K562 (cell line): Measurements from ENCODE around the gene NRN1L. TPM values are rescaled to one million over a fixed set of nuclear protein-coding genes. Genes with fewer than 3 reads are reported as not detected.

Experiments used
- ASH1L ChIP-seq: fragments of 450-650 bp; IDR thresholded peaks from 2 replicates; pipeline ENCODE4 v1.6.1; 2018; ENCODE audit warnings: borderline replicate concordance, mild to moderate bottlenecking, low read depth; ENCODE audit not compliant: partially characterized antibody
- CC2D1A ChIP-seq: fragments of 450-650 bp; IDR thresholded peaks from 2 replicates; pipeline ENCODE4 v1.6.1; 2017; ENCODE audit warnings: mild to moderate bottlenecking
- CREM ChIP-seq: IDR thresholded peaks from 2 replicates; pipeline ENCODE4 v1.6.1; 2014; ENCODE audit warnings: antibody characterized with exemption, low read depth
- GTF2E2 ChIP-seq: fragments of 200-800 bp; sonication (Bioruptor generic); IDR thresholded peaks from 2 replicates; pipeline ENCODE4 v1.6.1; 2016; ENCODE audit warnings: missing genetic modification characterization, missing compliant biosample characterization
- LEF1 ChIP-seq: fragments of 450-650 bp; IDR thresholded peaks from 2 replicates; pipeline ENCODE4 v1.6.1; 2016; ENCODE audit warnings: mild to moderate bottlenecking
- MTA3 ChIP-seq: fragments of 450-650 bp; formaldehyde crosslinking; IDR thresholded peaks from 2 replicates; pipeline ENCODE4 v1.6.1; 2017; ENCODE audit warnings: mild to moderate bottlenecking, borderline replicate concordance
- OTX1 ChIP-seq: fragments of 450-650 bp; formaldehyde crosslinking; IDR thresholded peaks from 2 replicates; pipeline ENCODE4 v1.4.0; 2022; ENCODE audit warnings: mild to moderate bottlenecking
- SRSF9 ChIP-seq: fragments of 200-400 bp; formaldehyde crosslinking; IDR thresholded peaks from 2 replicates; pipeline ENCODE4 v1.6.1; 2017; ENCODE audit warnings: low read depth, low read length, borderline replicate concordance
- TAF9B ChIP-seq: fragments of 450-650 bp; IDR thresholded peaks from 2 replicates; pipeline ENCODE4 v1.6.1; 2018; ENCODE audit warnings: mild to moderate bottlenecking; ENCODE audit not compliant: partially characterized antibody
- TAL1 ChIP-seq: fragments of 450-650 bp; IDR thresholded peaks from 2 replicates; pipeline ENCODE4 v1.6.1; 2016; ENCODE audit warnings: mild to moderate bottlenecking
- TEAD1 ChIP-seq, 2 experiments: fragments of 450-650 bp in 1 of 2; sonication (generic) in 1 of 2; formaldehyde crosslinking; IDR thresholded peaks; 2 replicates each; pipeline versions ENCODE4 v1.4.0 to v1.8.0; 2020 to 2022; ENCODE audit warnings: mild to moderate bottlenecking in 2 of 2, missing genetic modification reagents in 1 of 2
- TGIF2 ChIP-seq: sonication (generic); formaldehyde crosslinking; IDR thresholded peaks from 2 replicates; pipeline ENCODE4 v1.8.1; 2022; ENCODE audit warnings: mild to moderate bottlenecking, missing genetic modification reagents, moderate library complexity
- ZNF696 ChIP-seq: fragments of 250-450 bp; sonication (Bioruptor Pico); conservative IDR thresholded peaks from 2 replicates; pipeline ENCODE4 v1.4.0; 2020; ENCODE audit warnings: mild to moderate bottlenecking, moderate library complexity
- polyA plus RNA-seq, 8 experiments: library from polyadenylated mRNA; depleted of rRNA in 4 of 8; stranded (reverse) in 5 of 8; unstranded in 3 of 8; fragments of >200 nt; fragmentation: Nextera tagmentation in 2 of 8; fragmentation: Illumina TruSeq in 1 of 8; extraction: Ambion mirVana in 2 of 8; extraction: Trizol in 1 of 8; gene quantifications; 2 replicates each; pipeline versions ENCODE4 v1.2.1 to v1.2.3, GENCODE V29; 2011 to 2014; ENCODE audit warnings: inconsistent platforms in 1 of 8, missing spikeins in 1 of 8
- total RNA-seq, 7 experiments: library from RNA; depleted of rRNA in 6 of 7; stranded (reverse); fragments of >200 nt in 6 of 7; fragmentation: Illumina TruSeq in 2 of 7; extraction: Trizol in 2 of 7; gene quantifications; 2 replicates each; pipeline versions ENCODE4 v1.2.1 to v1.2.3, GENCODE V29; 2011 to 2021; ENCODE audit warnings: low replicate concordance in 1 of 7
- TF ChIP-seq, protein P1 (sequence below): fragments of 450-650 bp; IDR thresholded peaks from 2 replicates; pipeline ENCODE4 v1.6.1; 2016; ENCODE audit warnings: borderline replicate concordance
- TF ChIP-seq, protein P2 (sequence below): fragments of 250-450 bp; sonication (Bioruptor Pico); IDR thresholded peaks from 2 replicates; pipeline ENCODE4 v1.5.0; 2021; ENCODE audit warnings: mild to moderate bottlenecking, moderate library complexity
- TF ChIP-seq, protein P3 (sequence below): fragments of 450-650 bp; IDR thresholded peaks from one replicate; pipeline ENCODE4 v1.6.1; 2018; ENCODE audit warnings: mild to moderate bottlenecking, moderate library complexity; ENCODE audit not compliant: partially characterized antibody
- TF ChIP-seq, protein P4 (sequence below), 3 experiments: fragments of 200-800 bp in 1 of 3; fragments of 250-450 bp in 1 of 3; fragments of 450-650 bp in 1 of 3; sonication (Bioruptor Pico) in 1 of 3; sonication (Bioruptor generic) in 1 of 3; formaldehyde crosslinking in 1 of 3; IDR thresholded peaks; 2 replicates each; pipeline versions ENCODE4 v1.6.1 to v1.8.0; 2016 to 2022; ENCODE audit warnings: mild to moderate bottlenecking in 2 of 3, missing genetic modification characterization in 2 of 3, missing compliant biosample characterization in 1 of 3, moderate library complexity in 1 of 3

Gene NRN1L
- total and polyA plus RNA-seq, 9 of the 15 experiments (the other 6 are each of a cell fraction or from before 2014, with no cell fraction given): 0.22 to 0.86 (median 0.61) TPM; not detected in 5

DNA sequence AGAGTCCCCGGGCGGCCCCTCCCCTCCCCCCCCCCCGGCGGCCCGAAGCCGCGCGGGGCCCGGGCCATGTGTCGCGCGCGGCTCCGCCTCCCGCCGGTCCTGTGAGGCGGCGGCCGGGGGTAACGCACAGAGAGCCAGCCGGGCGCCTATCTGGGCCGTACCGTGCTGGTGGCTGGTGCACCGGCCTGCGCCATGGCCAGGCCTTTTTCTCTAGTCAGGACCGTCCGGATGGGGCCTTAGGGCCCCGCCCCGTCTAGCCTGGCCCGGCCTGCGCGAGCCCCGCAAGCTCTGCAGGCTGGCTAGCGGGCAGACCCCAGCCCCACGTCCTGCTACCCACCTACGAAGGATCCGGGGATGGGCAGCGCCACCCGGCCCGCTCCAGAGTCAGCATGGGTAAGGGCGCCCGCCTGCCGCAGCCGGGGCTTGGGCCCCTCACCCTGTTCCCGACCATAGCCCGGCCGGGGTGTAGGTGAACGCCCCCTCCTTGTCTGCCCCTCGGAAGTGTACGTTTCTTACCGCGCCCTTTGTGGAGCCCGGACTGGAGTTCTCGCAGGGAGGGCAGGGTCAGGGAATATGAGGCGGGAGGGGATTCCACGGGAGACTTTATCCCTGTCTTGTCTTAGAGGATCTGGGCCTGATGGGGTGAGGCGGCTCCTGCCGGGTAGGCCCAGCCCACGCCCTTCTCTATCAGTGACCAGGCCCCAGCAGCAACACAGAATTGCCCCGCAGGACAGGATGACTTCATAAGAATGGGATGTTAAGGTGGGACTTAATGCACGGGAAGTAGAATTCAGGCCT is 37.4 kb upstream of the NRN1L start, which contains the start of gene CENPT (continued):
- TF ChIP-seq, protein P1, sequence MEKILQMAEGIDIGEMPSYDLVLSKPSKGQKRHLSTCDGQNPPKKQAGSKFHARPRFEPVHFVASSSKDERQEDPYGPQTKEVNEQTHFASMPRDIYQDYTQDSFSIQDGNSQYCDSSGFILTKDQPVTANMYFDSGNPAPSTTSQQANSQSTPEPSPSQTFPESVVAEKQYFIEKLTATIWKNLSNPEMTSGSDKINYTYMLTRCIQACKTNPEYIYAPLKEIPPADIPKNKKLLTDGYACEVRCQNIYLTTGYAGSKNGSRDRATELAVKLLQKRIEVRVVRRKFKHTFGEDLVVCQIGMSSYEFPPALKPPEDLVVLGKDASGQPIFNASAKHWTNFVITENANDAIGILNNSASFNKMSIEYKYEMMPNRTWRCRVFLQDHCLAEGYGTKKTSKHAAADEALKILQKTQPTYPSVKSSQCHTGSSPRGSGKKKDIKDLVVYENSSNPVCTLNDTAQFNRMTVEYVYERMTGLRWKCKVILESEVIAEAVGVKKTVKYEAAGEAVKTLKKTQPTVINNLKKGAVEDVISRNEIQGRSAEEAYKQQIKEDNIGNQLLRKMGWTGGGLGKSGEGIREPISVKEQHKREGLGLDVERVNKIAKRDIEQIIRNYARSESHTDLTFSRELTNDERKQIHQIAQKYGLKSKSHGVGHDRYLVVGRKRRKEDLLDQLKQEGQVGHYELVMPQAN: peak; percentile 67
- TF ChIP-seq LEF1 (no peak), TEAD1 (CRISPR knock-in tag; IDR thresholded peaks at IDR 0.05) (peak in 1 of 2 experiments; percentile 59; a peak in 1 of 4 replicates), TAL1 (no peak), MTA3 (no peak; the same call in none of the 2 replicates), TAF9B (no peak), GTF2E2 (tag) (no peak), CC2D1A (no peak), CREM (0 out of 2 replicates have a peak, but pooled peaks have one; percentile 35), ASH1L (no peak), OTX1 (CRISPR knock-in tag) (no peak), ZNF696 (CRISPR knock-in tag) (no peak), SRSF9 (no peak), TGIF2 (CRISPR knock-in tag) (no peak)
- TF ChIP-seq, protein P2, sequence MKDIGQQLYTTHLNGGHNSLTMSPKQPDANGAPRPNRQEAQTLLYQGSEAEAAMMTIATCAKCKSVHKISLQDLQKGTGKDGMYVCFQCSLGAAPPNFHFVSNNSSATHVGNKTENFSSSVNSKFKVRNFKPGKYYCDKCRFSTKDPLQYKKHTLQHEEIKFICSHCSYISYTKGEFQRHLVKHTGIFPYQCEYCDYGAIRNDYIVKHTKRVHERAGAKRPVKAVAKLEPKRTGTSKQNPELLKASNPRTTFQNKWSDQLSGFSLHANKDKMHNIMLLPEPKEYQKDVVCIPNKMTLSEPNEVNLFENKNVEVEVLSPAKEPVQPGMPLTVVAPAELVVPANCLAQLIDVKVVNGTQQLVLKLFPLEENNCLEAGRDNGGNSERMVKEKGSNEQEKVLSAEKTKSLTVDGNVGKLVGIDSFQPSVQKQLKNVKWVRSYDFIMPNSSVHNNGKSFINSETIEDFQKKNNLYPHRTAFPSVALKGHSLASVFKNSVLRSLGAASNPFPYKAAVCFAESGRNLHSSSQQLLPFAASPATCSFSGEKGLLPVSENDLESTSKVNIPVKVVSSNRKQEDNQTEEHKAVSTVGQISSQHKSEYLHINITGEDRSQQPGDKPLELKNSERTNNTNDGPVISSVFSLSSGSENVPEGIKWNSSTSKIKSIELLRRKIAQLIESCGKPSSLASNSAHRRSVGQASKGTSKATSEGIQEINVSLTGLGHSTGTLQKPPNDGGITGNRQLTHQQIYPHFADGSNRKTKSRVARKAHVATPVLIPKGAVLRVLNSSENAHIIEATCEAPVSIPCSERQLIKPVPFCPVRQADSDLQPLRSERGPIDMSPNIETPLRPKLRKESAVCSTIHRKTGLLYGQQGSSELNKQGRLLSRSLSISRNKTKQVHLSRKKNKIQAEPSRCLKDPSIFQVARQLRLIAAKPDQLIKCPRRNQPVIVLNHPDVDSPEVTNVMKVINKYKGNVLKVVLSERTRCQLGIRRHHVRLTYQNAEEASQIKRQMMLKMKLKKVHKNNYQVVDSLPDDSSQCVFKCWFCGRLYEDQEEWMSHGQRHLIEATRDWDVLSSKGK (CRISPR knock-in tag): no peak
- TF ChIP-seq, protein P3, sequence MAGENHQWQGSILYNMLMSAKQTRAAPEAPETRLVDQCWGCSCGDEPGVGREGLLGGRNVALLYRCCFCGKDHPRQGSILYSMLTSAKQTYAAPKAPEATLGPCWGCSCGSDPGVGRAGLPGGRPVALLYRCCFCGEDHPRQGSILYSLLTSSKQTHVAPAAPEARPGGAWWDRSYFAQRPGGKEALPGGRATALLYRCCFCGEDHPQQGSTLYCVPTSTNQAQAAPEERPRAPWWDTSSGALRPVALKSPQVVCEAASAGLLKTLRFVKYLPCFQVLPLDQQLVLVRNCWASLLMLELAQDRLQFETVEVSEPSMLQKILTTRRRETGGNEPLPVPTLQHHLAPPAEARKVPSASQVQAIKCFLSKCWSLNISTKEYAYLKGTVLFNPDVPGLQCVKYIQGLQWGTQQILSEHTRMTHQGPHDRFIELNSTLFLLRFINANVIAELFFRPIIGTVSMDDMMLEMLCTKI: no peak
- TF ChIP-seq, protein P4, sequence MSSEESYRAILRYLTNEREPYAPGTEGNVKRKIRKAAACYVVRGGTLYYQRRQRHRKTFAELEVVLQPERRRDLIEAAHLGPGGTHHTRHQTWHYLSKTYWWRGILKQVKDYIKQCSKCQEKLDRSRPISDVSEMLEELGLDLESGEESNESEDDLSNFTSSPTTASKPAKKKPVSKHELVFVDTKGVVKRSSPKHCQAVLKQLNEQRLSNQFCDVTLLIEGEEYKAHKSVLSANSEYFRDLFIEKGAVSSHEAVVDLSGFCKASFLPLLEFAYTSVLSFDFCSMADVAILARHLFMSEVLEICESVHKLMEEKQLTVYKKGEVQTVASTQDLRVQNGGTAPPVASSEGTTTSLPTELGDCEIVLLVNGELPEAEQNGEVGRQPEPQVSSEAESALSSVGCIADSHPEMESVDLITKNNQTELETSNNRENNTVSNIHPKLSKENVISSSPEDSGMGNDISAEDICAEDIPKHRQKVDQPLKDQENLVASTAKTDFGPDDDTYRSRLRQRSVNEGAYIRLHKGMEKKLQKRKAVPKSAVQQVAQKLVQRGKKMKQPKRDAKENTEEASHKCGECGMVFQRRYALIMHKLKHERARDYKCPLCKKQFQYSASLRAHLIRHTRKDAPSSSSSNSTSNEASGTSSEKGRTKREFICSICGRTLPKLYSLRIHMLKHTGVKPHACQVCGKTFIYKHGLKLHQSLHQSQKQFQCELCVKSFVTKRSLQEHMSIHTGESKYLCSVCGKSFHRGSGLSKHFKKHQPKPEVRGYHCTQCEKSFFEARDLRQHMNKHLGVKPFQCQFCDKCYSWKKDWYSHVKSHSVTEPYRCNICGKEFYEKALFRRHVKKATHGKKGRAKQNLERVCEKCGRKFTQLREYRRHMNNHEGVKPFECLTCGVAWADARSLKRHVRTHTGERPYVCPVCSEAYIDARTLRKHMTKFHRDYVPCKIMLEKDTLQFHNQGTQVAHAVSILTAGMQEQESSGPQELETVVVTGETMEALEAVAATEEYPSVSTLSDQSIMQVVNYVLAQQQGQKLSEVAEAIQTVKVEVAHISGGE (CRISPR knock-in tag; IDR thresholded peaks at IDR 0.05): peak; percentile 64 to 94 (median 83); a peak in 5 of 6 replicates
